ENCODE data around the gene SUPT6H. TPM values are rescaled to one million over a fixed set of nuclear protein-coding genes. Genes with fewer than 3 reads are reported as not detected.

Gene SUPT6H
- total RNA-seq, 1 experiment from 2014 or later, result 63.3 TPM

DNA sequence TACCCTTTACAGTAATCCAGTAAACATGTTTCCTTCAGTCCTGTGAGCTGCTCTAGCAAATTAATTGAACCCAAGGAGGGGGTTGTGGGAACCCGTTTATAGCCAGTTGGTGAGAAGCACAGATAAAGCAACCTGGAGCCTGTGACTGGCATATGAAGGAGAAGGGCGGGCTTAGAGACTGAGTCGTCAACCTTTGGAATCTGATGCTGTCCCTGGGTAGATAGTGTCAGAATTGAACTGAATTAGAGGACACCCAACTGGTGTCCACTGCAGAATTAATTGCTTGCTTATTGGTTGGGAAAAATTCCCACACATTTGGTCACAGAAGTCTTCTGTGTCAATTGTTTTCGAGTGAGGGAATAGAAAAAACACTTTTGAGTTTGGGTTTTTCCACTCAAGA lies 35.2 kb upstream of the SUPT6H start:
- H3K4me1 ChIP-seq (replicated peaks; ENCODE audit: insufficient read depth), result no peaks in the 10 kb centered on the region
- intact Hi-C loops (cut with micrococcal nuclease; ENCODE audit: unreplicated experiment), result no loop called here
- POLR2A ChIA-PET (ENCODE audit: unreplicated experiment), result no interaction called here

GRCh38 chr17:28634206-28634865 lies 27.7 kb upstream of the SUPT6H start:
- Histone ChIP-seq H3K4me1 (replicated peaks; ENCODE audit: insufficient read depth) (no peaks in the 10 kb centered on the region), H4K20me1 (ENCODE audit: insufficient read depth) (peaks cover 12% of the 10 kb centered on the region; the same call in 1 of the 2 replicates), H3K36me3 (ENCODE audit: low read depth) (peaks cover 43% of the 10 kb centered on the region), H3F3A (ENCODE audit: insufficient read depth, low read depth) (no peaks in the 10 kb centered on the region; the same call in 1 of the 2 replicates), H3K9me3 (ENCODE audit: insufficient read depth, low read depth) (no peaks in the 10 kb centered on the region), H3K4me3 (no peak overlapping the region), H3K27me3 (ENCODE audit: insufficient read depth, low read depth) (no peaks in the 10 kb centered on the region), H3K79me2 (ENCODE audit: low read depth) (0 out of 2 replicates have a peak, but pooled peaks cover 4% of the 10 kb centered on the region), H3K27ac (no peak overlapping the region), H2AFZ (no peak overlapping the region), H3K9me2 (ENCODE audit: insufficient read depth) (no peaks in the 10 kb centered on the region), H3K4me2 (no peak overlapping the region)
- intact Hi-C loops (cut with micrococcal nuclease; ENCODE audit: unreplicated experiment), result no loop called here
- TF ChIP-seq EZH2 (IDR thresholded peaks at IDR 0.05; ENCODE audit: low read depth), result no peak
- TF ChIP-seq, protein P1, sequence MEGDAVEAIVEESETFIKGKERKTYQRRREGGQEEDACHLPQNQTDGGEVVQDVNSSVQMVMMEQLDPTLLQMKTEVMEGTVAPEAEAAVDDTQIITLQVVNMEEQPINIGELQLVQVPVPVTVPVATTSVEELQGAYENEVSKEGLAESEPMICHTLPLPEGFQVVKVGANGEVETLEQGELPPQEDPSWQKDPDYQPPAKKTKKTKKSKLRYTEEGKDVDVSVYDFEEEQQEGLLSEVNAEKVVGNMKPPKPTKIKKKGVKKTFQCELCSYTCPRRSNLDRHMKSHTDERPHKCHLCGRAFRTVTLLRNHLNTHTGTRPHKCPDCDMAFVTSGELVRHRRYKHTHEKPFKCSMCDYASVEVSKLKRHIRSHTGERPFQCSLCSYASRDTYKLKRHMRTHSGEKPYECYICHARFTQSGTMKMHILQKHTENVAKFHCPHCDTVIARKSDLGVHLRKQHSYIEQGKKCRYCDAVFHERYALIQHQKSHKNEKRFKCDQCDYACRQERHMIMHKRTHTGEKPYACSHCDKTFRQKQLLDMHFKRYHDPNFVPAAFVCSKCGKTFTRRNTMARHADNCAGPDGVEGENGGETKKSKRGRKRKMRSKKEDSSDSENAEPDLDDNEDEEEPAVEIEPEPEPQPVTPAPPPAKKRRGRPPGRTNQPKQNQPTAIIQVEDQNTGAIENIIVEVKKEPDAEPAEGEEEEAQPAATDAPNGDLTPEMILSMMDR (conservative IDR thresholded peaks at IDR 0.05), result no peak
- no TSS peak for BruUV-seq (replicated peaks)
- DNase-seq, result no peak
- ChIA-PET POLR2A (ENCODE audit: unreplicated experiment) (no interaction called here), CTCF (no interaction called here)

More for the DNA sequence above, 35.2 kb upstream of the SUPT6H start:
- Histone ChIP-seq H2AFZ (no peak overlapping the region), H3K79me2 (ENCODE audit: low read depth) (no peaks in the 10 kb centered on the region), H4K20me1 (ENCODE audit: insufficient read depth) (peaks cover 5% of the 10 kb centered on the region), H3K36me3 (ENCODE audit: low read depth) (peaks cover 22% of the 10 kb centered on the region), H3K4me3 (no peak overlapping the region), H3K9me3 (ENCODE audit: insufficient read depth, low read depth) (no peaks in the 10 kb centered on the region), H3K4me2 (no peak overlapping the region), H3K27ac (no peak overlapping the region), H3K27me3 (ENCODE audit: insufficient read depth, low read depth) (no peaks in the 10 kb centered on the region), H3K9me2 (ENCODE audit: insufficient read depth) (no peaks in the 10 kb centered on the region), H3F3A (ENCODE audit: insufficient read depth, low read depth) (no peaks in the 10 kb centered on the region)
- CTCF ChIA-PET, result no interaction called here
- no TSS peak for BruUV-seq (replicated peaks)
- TF ChIP-seq, protein P1 (conservative IDR thresholded peaks at IDR 0.05), result no peak
- no peak for TF ChIP-seq EZH2 (IDR thresholded peaks at IDR 0.05; ENCODE audit: low read depth)
- DNase-seq, result no peak

- no TSS peak for BruUV-seq (replicated peaks)
- TF ChIP-seq EZH2 (IDR thresholded peaks at IDR 0.05; ENCODE audit: low read depth), result no peak
- TF ChIP-seq, protein P1 (conservative IDR thresholded peaks at IDR 0.05), result no peak
- Histone ChIP-seq H3K36me3 (ENCODE audit: low read depth) (peaks cover 45% of the 10 kb centered on the region), H3K4me1 (replicated peaks; ENCODE audit: insufficient read depth) (no peaks in the 10 kb centered on the region), H3K27ac (no peak overlapping the region), H3K4me2 (no peak overlapping the region), H3K9me2 (ENCODE audit: insufficient read depth) (no peaks in the 10 kb centered on the region), H3K79me2 (ENCODE audit: low read depth) (0 out of 2 replicates have a peak, but pooled peaks cover 4% of the 10 kb centered on the region), H3K4me3 (no peak overlapping the region), H3K27me3 (ENCODE audit: insufficient read depth, low read depth) (no peaks in the 10 kb centered on the region), H2AFZ (no peak overlapping the region), H3K9me3 (ENCODE audit: insufficient read depth, low read depth) (no peaks in the 10 kb centered on the region), H3F3A (ENCODE audit: insufficient read depth, low read depth) (no peaks in the 10 kb centered on the region; the same call in 1 of the 2 replicates), H4K20me1 (ENCODE audit: insufficient read depth) (peaks cover 12% of the 10 kb centered on the region; the same call in 1 of the 2 replicates)
- DNase-seq, result no peak
- CTCF ChIA-PET, result no interaction called here
- intact Hi-C loops (cut with micrococcal nuclease; ENCODE audit: unreplicated experiment), result no loop called here
- POLR2A ChIA-PET (ENCODE audit: unreplicated experiment), result interaction anchor here (0.6 kb wide), 1 partner anchor 33 kb away, joined by 4 read pairs; no protein-coding TSS in a partner anchor
Observed at GRCh38 chr17:28635506-28635905, 26.5 kb upstream of the SUPT6H start.
